IMR-90 (cell line): ENCODE measurements around the gene TERF2IP. TPM values are rescaled to one million over a fixed set of nuclear protein-coding genes. Genes with fewer than 3 reads are reported as not detected.

ENCODE experiments used
- ATAC-seq: fragments of 200-7000 bp; cut with Tn5 transposase; 2 replicates; pipeline ENCODE4 v1.9.1; 2020; ENCODE audit warnings: low read depth, mild to moderate bottlenecking, moderate library complexity
- BruUV-seq: library from RNA; stranded (reverse); fragments of 400-500 nt; replicated peaks from 2 replicates; lab custom pipeline; 2021; lab: Mats Ljungman, UMichigan
- CTCF ChIA-PET: fragments of 300-600 bp; formaldehyde crosslinking; extraction: SDS; loops from one replicate; lab custom pipeline; 2021; ENCODE audit warnings: antibody characterized with exemption; lab: Yijun Ruan, JAX
- POLR2A ChIA-PET: fragments of 300-600 bp; sonication (Branson Sonifier 250); formaldehyde crosslinking; loops from one replicate; lab custom pipeline; 2022; ENCODE audit warnings: antibody characterized with exemption; ENCODE audit not compliant: unreplicated experiment; lab: Charles Lee
- DNase-seq: peaks from one replicate; pipeline ENCODE4 v3.0.0; 2013
- H2AFZ ChIP-seq: replicated peaks from 2 replicates; pipeline ENCODE3; 2013; ENCODE audit warnings: low read length, mild to moderate bottlenecking; ENCODE audit not compliant: poor library complexity
- H2AK5ac ChIP-seq: 2 replicates; pipeline ENCODE4 v1.6.1; 2013; ENCODE audit warnings: low read depth, low read length, inconsistent platforms
- H2AK9ac ChIP-seq: replicated peaks from 2 replicates; pipeline ENCODE3; 2013; ENCODE audit warnings: mild to moderate bottlenecking, low read depth, low read length, moderate library complexity; ENCODE audit not compliant: poor library complexity
- H2BK120ac ChIP-seq: 2 replicates; pipeline ENCODE4 v1.6.1; 2013; ENCODE audit warnings: low read depth, low read length, inconsistent platforms
- H2BK15ac ChIP-seq: 3 replicates; pipeline ENCODE4 v1.6.1; 2013; ENCODE audit warnings: low read depth, low read length, inconsistent platforms
- H2BK20ac ChIP-seq: 2 replicates; pipeline ENCODE4 v1.6.1; 2013; ENCODE audit warnings: low read depth, mild to moderate bottlenecking, inconsistent platforms, low read length, moderate library complexity
- H2BK5ac ChIP-seq: 2 replicates; pipeline ENCODE4 v1.6.1; 2013; ENCODE audit warnings: mild to moderate bottlenecking, low read depth, low read length, inconsistent platforms; ENCODE audit not compliant: poor library complexity, severe bottlenecking
- H3K14ac ChIP-seq: replicated peaks from 2 replicates; pipeline ENCODE4 v1.6.1; 2013; ENCODE audit warnings: low read depth, low read length, inconsistent platforms
- H3K18ac ChIP-seq: 2 replicates; pipeline ENCODE4 v1.6.1; 2013; ENCODE audit warnings: low read depth, low read length, control low read depth
- H3K23ac ChIP-seq: 2 replicates; pipeline ENCODE4 v1.6.1; 2013; ENCODE audit warnings: low read depth, low read length, inconsistent platforms
- H3K27ac ChIP-seq: 2 replicates; pipeline ENCODE4 v1.5.1; 2013; ENCODE audit warnings: mild to moderate bottlenecking, control low read depth, low read length; ENCODE audit not compliant: insufficient read depth
- H3K27me3 ChIP-seq: 2 replicates; pipeline ENCODE4 v1.6.1; 2013; ENCODE audit warnings: low read length; ENCODE audit not compliant: control insufficient read depth, insufficient read depth
- H3K36me3 ChIP-seq: 2 replicates; pipeline ENCODE4 v1.6.1; 2013; ENCODE audit warnings: low read length, mixed read lengths; ENCODE audit not compliant: control insufficient read depth, insufficient read depth
- H3K4ac ChIP-seq: 2 replicates; pipeline ENCODE4 v1.6.1; 2013; ENCODE audit warnings: low read depth, low read length, inconsistent platforms
- H3K4me1 ChIP-seq: 2 replicates; pipeline ENCODE4 v1.6.1; 2013; ENCODE audit warnings: low read length, mixed read lengths; ENCODE audit not compliant: control insufficient read depth, insufficient read depth
- H3K4me2 ChIP-seq: 2 replicates; pipeline ENCODE4 v1.6.1; 2013; ENCODE audit warnings: low read depth, mild to moderate bottlenecking, control low read depth, low read length, moderate library complexity
- H3K4me3 ChIP-seq: 2 replicates; pipeline ENCODE4 v1.5.1; 2013; ENCODE audit warnings: low read depth, mild to moderate bottlenecking, control low read depth, low read length, moderate library complexity; ENCODE audit not compliant: insufficient read depth
- H3K56ac ChIP-seq: 2 replicates; pipeline ENCODE4 v1.6.1; 2013; ENCODE audit warnings: low read length, inconsistent platforms; ENCODE audit not compliant: insufficient read depth; ENCODE audit errors: extremely low read depth
- H3K79me1 ChIP-seq, 2 experiments: 2 replicates each; pipeline ENCODE4 v1.6.1; 2013; ENCODE audit warnings: low read length in 2 of 2, inconsistent platforms in 1 of 2, low read depth in 1 of 2
- H3K9ac ChIP-seq: 2 replicates; pipeline ENCODE4 v1.6.1; 2013; ENCODE audit warnings: low read depth, low read length, control low read depth
- H3K9me1 ChIP-seq: 2 replicates; pipeline ENCODE4 v1.6.1; 2013; ENCODE audit warnings: low read length, inconsistent platforms; ENCODE audit not compliant: insufficient read depth
- H3K9me3 ChIP-seq: 2 replicates; pipeline ENCODE4 v1.6.1; 2013; ENCODE audit warnings: low read length; ENCODE audit not compliant: control insufficient read depth, insufficient read depth
- H4K20me1 ChIP-seq: 2 replicates; pipeline ENCODE4 v1.6.1; 2013; ENCODE audit warnings: low read length, inconsistent platforms; ENCODE audit not compliant: insufficient read depth
- H4K5ac ChIP-seq: 2 replicates; pipeline ENCODE4 v1.6.1; 2013; ENCODE audit warnings: mild to moderate bottlenecking, low read depth, low read length, control low read depth
- H4K8ac ChIP-seq, 2 experiments: 2 replicates each; pipeline ENCODE4 v1.6.1; 2013; ENCODE audit warnings: low read depth in 2 of 2, low read length in 2 of 2, control low read depth in 1 of 2, inconsistent platforms in 1 of 2
- H4K91ac ChIP-seq: 2 replicates; pipeline ENCODE4 v1.6.1; 2013; ENCODE audit warnings: low read depth, low read length, inconsistent platforms; ENCODE audit not compliant: insufficient read depth
- BHLHE40 ChIP-seq: fragments of 150-350 bp; IDR thresholded peaks from 2 replicates; pipeline ENCODE4 v1.6.1; 2016; ENCODE audit warnings: mild to moderate bottlenecking, low read depth, low read length
- CEBPB ChIP-seq: IDR thresholded peaks from 2 replicates; pipeline ENCODE4 v1.6.1; 2012; ENCODE audit warnings: low read depth, low read length, improper control_type of control experiment
- CTCF ChIP-seq: conservative IDR thresholded peaks from 2 replicates; pipeline ENCODE4 v1.5.1; 2012; ENCODE audit warnings: mild to moderate bottlenecking, low read depth, low read length, improper control_type of control experiment
- MAZ ChIP-seq: IDR thresholded peaks from 2 replicates; pipeline ENCODE4 v1.6.1; 2012; ENCODE audit warnings: low read depth, mild to moderate bottlenecking, low read length, improper control_type of control experiment, moderate library complexity, borderline replicate concordance
- NFE2L2 ChIP-seq: fragments of 150-350 bp; IDR thresholded peaks from 2 replicates; pipeline ENCODE4 v1.6.1; 2016; ENCODE audit warnings: low read depth, mild to moderate bottlenecking, low read length
- POLR2A ChIP-seq: IDR thresholded peaks from 2 replicates; pipeline ENCODE4 v1.6.1; 2012; ENCODE audit warnings: mild to moderate bottlenecking, low read depth, low read length
- RAD21 ChIP-seq: IDR thresholded peaks from 2 replicates; pipeline ENCODE4 v1.6.1; 2012; ENCODE audit warnings: low read length, improper control_type of control experiment
- RCOR1 ChIP-seq: IDR thresholded peaks from 2 replicates; pipeline ENCODE4 v1.6.1; 2012; ENCODE audit warnings: mild to moderate bottlenecking, low read length, improper control_type of control experiment; ENCODE audit not compliant: insufficient replicate concordance
- RFX5 ChIP-seq: IDR thresholded peaks from 2 replicates; pipeline ENCODE4 v1.8.0; 2012; ENCODE audit warnings: low read depth, mild to moderate bottlenecking, low read length, moderate library complexity
- USF2 ChIP-seq: fragments of 150-350 bp; IDR thresholded peaks from 2 replicates; pipeline ENCODE4 v1.6.1; 2017; ENCODE audit warnings: mild to moderate bottlenecking, antibody characterized with exemption, low read length, low read depth
- WGBS, 2 experiments: methylation state at CpG; one replicate each; pipeline versions ENCODE4 v1.1.5 to v1.1.7; 2013; ENCODE audit warnings: missing lambda C conversion rate in 2 of 2; ENCODE audit not compliant: insufficient read length in 1 of 2; ENCODE audit errors: extremely low coverage in 2 of 2; 5-methylcytosine and 5-hydroxymethylcytosine counted together
- dilution Hi-C: fragments of 300-500 bp; cut with HindIII; formaldehyde crosslinking; loops from one replicate; pipeline ENCODE4 v1.14.3; 2018; ENCODE audit warnings: low sequenced_read_pairs; ENCODE audit not compliant: unreplicated experiment
- in situ Hi-C: fragments of 300-500 bp; cut with MboI; formaldehyde crosslinking; loops from 3 replicates; pipeline ENCODE4 v1.14.3; 2019; ENCODE audit warnings: low sequenced_read_pairs, inconsistent platforms, mixed read lengths
- intact Hi-C: fragments of 100-400 bp; cut with micrococcal nuclease; formaldehyde crosslinking; loops from 2 replicates; pipeline ENCODE4 v1.10.0; 2022
- polyA plus RNA-seq, 3 experiments: library from polyadenylated mRNA; depleted of rRNA; stranded (reverse); fragments of >200 nt; gene quantifications; 2 replicates each; pipeline ENCODE4 v1.2.3, GENCODE V29; 2012; ENCODE audit warnings: low replicate concordance in 1 of 3
- total RNA-seq: library from RNA; depleted of rRNA; stranded (reverse); fragments of >200 nt; gene quantifications from 2 replicates; pipeline ENCODE4 v1.2.3, GENCODE V29; 2012

TERF2IP gene
- total and polyA plus RNA-seq, 2 of the 4 experiments (the other 2 are of a cell fraction), result 15.4 to 32.5 TPM

GRCh38 chr16:75660726-75661302, 13.2 kb downstream of the TERF2IP start:
- CTCF ChIA-PET, result no interaction called here
- Histone ChIP-seq H3K79me1 (peaks cover 5 to 18% of the 10 kb centered on the region in 2 experiments), H3K27me3 (no peaks in the 10 kb centered on the region), H4K5ac (no peak overlapping the region), H4K91ac (no peak overlapping the region), H3K56ac (no peak overlapping the region), H2BK5ac (no peak overlapping the region), H2AK9ac (no peak overlapping the region), H2BK20ac (no peak overlapping the region), H3K36me3 (peaks cover 27% of the 10 kb centered on the region), H3K4me2 (no peak overlapping the region), H3K4me3 (no peak overlapping the region), H2BK15ac (no peak overlapping the region), H3K18ac (no peak overlapping the region), H3K9me1 (peaks cover 6% of the 10 kb centered on the region; the same call in 1 of the 2 replicates), H2BK120ac (no peak overlapping the region), H3K14ac (no peak overlapping the region), H3K9me3 (no peaks in the 10 kb centered on the region), H4K8ac (no peak overlapping the region), H2AK5ac (no peak overlapping the region), H3K27ac (no peak overlapping the region), H3K4ac (no peak overlapping the region), H3K4me1 (no peaks in the 10 kb centered on the region), H2AFZ (no peak overlapping the region), H4K20me1 (peaks cover 6% of the 10 kb centered on the region; the same call in 1 of the 2 replicates), H3K9ac (no peak overlapping the region), H3K23ac (no peak overlapping the region)
- WGBS, 2 experiments, result 60% methylated on average over 1 of the region's 4 CpGs; no CpG with 5 or more reads in 1 of the 2 experiments
- DNase-seq (no peak), ATAC-seq (no peak)
- no TSS peak for BruUV-seq
- intact Hi-C loops (no loop called here), in situ Hi-C loops (no loop called here), dilution Hi-C loops (no loop called here)
- TF ChIP-seq CTCF (no peak), RFX5 (no peak), NFE2L2 (no peak), RAD21 (no peak), MAZ (no peak), USF2 (no peak), BHLHE40 (no peak), POLR2A (no peak), RCOR1 (no peak), CEBPB (no peak)
- POLR2A ChIA-PET, result no interaction called here
